Measurements from ENCODE around the gene CDKL1.
"Not testable (repeated sequence)": the region's sequence is repeated elsewhere in the genome, so short reads cannot be mapped to it uniquely, and the experiment has no call there.

Gene CDKL1

GRCh38 chr14:50321009-50321660, 75.5 kb downstream of the CDKL1 start:
- DNase-seq = peak; percentile 46 to 81

GRCh38 chr14:50320283-50320682, 76.4 kb downstream of the CDKL1 start:
- DNase-seq = no peak

GRCh38 chr14:50319721-50320120, 77.0 kb downstream of the CDKL1 start:
- no peak for DNase-seq

GRCh38 chr14:50319293-50319692, 77.4 kb downstream of the CDKL1 start:
- DNase-seq = no peak

- peak in 1 of 2 experiments; percentile 61 for DNase-seq
Measured at GRCh38 chr14:50318031-50318626, 78.6 kb downstream of the CDKL1 start.

- not testable (repeated sequence) for DNase-seq
Measured at GRCh38 chr14:50314098-50314497, 82.6 kb downstream of the CDKL1 start.

- DNase-seq = no peak
Measured at GRCh38 chr14:50312734-50313054, 84.0 kb downstream of the CDKL1 start.

GRCh38 chr14:50311972-50312733, 84.5 kb downstream of the CDKL1 start, which contains the start of the genes DMAC2L and L2HGDH:
Gene DMAC2L, plus strand, starts transcription at chr14:50312324. Its CDS starts 9,164 bp downstream, at chr14:50321488.
Gene L2HGDH, minus strand, starts transcription at chr14:50312229. Its CDS starts 79 bp downstream, at chr14:50312150.
- DNase-seq = peak; percentile 94 to 97

- peak; percentile 10 to 27 for DNase-seq
Measured at GRCh38 chr14:50311337-50311971, 85.2 kb downstream of the CDKL1 start.

GRCh38 chr14:50310445-50310844, 86.2 kb downstream of the CDKL1 start:
- DNase-seq = no peak

- DNase-seq = no peak
Measured at GRCh38 chr14:50308363-50308915, 88.2 kb downstream of the CDKL1 start.

GRCh38 chr14:50303744-50304471, 92.8 kb downstream of the CDKL1 start:
- no peak for DNase-seq

- no peak for DNase-seq
Measured at GRCh38 chr14:50301914-50302313, 94.8 kb downstream of the CDKL1 start.

- no peak for DNase-seq
Measured at GRCh38 chr14:50299585-50299984, 97.1 kb downstream of the CDKL1 start.

- no peak for DNase-seq
Measured at GRCh38 chr14:50290306-50290705, 106.4 kb downstream of the CDKL1 start.

- no peak for DNase-seq
Measured at GRCh38 chr14:50288146-50288545, 108.5 kb downstream of the CDKL1 start.

- no peak for DNase-seq
Measured at GRCh38 chr14:50285861-50286260, 110.8 kb downstream of the CDKL1 start.

All from NCI-H446 (cell line).